ENCODE data around the gene KIF16B.
A peak's percentile ranks its signal among the peaks of the same experiment; 100 is the strongest.

The KIF16B gene, protein sequence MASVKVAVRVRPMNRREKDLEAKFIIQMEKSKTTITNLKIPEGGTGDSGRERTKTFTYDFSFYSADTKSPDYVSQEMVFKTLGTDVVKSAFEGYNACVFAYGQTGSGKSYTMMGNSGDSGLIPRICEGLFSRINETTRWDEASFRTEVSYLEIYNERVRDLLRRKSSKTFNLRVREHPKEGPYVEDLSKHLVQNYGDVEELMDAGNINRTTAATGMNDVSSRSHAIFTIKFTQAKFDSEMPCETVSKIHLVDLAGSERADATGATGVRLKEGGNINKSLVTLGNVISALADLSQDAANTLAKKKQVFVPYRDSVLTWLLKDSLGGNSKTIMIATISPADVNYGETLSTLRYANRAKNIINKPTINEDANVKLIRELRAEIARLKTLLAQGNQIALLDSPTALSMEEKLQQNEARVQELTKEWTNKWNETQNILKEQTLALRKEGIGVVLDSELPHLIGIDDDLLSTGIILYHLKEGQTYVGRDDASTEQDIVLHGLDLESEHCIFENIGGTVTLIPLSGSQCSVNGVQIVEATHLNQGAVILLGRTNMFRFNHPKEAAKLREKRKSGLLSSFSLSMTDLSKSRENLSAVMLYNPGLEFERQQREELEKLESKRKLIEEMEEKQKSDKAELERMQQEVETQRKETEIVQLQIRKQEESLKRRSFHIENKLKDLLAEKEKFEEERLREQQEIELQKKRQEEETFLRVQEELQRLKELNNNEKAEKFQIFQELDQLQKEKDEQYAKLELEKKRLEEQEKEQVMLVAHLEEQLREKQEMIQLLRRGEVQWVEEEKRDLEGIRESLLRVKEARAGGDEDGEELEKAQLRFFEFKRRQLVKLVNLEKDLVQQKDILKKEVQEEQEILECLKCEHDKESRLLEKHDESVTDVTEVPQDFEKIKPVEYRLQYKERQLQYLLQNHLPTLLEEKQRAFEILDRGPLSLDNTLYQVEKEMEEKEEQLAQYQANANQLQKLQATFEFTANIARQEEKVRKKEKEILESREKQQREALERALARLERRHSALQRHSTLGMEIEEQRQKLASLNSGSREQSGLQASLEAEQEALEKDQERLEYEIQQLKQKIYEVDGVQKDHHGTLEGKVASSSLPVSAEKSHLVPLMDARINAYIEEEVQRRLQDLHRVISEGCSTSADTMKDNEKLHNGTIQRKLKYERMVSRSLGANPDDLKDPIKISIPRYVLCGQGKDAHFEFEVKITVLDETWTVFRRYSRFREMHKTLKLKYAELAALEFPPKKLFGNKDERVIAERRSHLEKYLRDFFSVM (N-terminal part only)

DNA sequence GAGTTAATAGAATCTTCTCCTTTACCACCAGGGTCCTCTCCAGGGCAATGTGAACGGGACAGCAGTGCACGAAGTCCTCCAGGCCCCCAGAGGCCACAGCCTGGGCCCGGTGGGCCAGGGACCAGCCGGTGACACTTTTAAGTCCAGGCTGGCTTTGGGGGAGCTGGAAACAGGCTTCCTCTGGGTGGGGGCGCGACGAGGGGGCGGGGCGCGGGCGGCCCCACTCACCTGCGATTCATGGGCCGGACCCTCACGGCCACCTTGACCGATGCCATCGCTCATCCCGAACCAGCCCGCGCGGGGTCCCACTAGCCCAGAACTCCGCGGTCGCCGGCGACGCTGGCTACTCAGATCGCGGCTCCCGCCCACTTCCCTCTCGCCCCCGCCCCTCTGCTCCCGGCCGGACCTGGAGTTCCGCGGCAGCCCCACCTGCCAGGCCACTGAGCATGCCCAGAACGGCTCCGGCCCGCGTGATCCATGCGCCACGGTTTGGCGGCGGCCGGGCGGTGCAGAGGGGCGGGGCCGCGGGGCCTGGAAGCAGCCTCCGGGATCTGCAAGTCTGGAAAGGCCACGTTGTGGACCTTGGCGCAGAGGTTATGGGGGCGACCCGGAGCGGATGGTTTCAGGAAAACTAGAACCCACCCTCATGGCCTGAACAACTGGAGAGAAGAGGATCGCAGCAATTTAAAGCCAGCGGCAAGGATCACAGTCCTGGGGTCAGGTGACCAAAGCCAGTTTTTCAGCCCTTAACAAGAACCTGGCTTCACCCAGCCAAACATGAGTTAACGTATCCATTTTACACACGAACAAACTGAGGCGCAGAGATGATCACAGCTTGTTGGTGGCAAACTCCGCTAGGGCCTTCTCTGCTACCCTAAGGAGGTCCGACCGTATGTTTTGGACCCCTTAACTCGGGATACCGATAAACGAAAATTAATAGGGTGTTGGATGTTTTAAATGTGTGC is at the start of gene KIF16B:
Gene KIF16B (minus strand): TSS at position 448 of the 965 bp plus-strand sequence. CDS start 173 bp downstream, at position 275.
- peak within 1 kb of the TSS; percentile 69 for H3K4me3 ChIP-seq (ENCODE audit: low read depth, low read length)

DNA sequence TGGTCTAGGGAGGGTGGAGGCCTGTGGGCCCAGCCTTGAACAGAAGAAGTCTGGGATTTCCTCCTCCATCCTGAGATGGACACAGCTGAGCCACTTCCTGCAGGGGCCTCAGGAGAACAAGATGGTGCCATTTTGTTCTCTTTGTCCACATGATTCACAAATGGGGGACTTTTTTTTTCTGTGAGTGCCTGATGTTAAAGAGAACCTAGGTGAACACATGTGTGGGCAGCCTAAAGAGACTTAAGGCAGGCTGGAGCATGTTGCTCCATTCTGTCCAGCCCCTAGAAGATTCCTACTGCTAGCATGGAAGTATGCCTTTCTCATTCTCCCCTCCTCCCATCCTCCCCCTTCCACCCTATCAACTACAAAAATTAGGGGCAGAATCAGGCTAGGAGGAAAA is 49.3 kb upstream of the KIF16B start:
- no peak overlapping the region for H3K4me3 ChIP-seq (ENCODE audit: low read depth, low read length)

- no peak overlapping the region for H3K4me3 ChIP-seq (ENCODE audit: low read depth, low read length)
These were observed 48.3 kb upstream of the KIF16B start for GRCh38 chr20:16621435-16622141.

GRCh38 chr20:16620961-16621360 is 47.7 kb upstream of the KIF16B start:
- H3K4me3 ChIP-seq (ENCODE audit: low read depth, low read length), result no peak overlapping the region

DNA sequence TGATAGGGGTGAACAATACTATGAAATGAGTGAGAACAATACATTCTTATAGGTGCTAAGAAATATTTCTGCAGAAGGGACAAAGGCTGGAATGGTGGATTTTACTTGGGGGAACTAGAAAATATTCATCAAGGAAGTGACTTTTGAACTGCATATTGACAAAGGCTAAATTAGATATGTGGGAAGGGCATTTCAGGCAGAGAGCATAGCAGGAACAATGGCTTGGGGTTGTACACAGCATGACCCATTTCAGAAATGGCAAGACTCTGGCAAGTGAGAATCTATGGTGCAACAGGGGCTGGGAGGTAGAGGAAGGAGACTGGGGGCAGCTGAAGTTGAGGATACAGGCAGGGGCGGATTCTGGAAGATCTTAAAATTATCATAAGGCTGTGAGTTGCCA is 46.7 kb upstream of the KIF16B start:
- no peak overlapping the region for H3K4me3 ChIP-seq (ENCODE audit: low read depth, low read length)

- no peak overlapping the region for H3K4me3 ChIP-seq (ENCODE audit: low read depth, low read length)
These were observed 43.8 kb upstream of the KIF16B start for GRCh38 chr20:16617056-16617455.

- H3K4me3 ChIP-seq (ENCODE audit: low read depth, low read length), result no peak overlapping the region
These were observed 43.1 kb upstream of the KIF16B start for GRCh38 chr20:16616317-16616716.

GRCh38 chr20:16615199-16615598 is 42.0 kb upstream of the KIF16B start:
- H3K4me3 ChIP-seq (ENCODE audit: low read depth, low read length), result no peak overlapping the region

- H3K4me3 ChIP-seq (ENCODE audit: low read depth, low read length), result no peak overlapping the region
These were observed 40.7 kb upstream of the KIF16B start for GRCh38 chr20:16613954-16614353.

DNA sequence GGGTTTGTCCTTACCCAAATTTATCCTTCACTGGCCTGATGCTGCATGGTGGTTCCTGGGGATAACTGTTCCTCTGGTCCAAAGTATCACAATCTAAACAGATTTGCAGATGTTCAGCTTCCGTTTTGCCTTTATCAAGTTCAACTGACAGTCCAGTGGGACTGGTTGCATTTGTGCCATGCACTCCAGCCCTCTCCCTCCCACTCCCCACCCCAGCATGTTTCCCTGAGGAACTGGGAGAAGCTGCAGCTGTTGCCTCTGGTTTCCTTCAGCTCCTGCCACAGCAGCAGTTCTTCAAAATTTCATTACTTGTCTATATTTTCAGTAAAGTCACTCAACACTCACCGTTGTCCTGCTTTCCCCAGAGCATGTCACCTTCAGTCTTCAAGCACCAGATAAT is 39.5 kb upstream of the KIF16B start:
- H3K4me3 ChIP-seq (ENCODE audit: low read depth, low read length), result no peak overlapping the region

DNA sequence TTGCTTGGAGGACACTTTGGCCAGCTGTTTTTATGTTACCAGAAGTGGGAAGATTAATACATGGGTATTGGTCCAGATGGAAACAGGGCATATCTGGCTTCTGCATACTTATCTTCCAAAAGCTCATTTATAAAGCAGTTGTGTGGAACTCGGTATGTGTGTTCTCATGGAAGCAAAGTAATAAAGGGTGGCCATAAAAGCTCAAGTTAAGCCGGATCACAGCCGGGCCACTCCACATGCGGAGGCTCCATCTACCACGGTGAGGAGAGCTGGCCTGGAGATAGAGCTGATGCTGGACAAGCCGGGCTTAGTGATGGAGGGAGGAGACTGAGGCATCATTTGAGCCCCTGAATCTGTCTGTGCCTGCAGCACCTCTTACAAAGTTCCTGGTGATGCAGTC is 38.6 kb upstream of the KIF16B start:
- H3K4me3 ChIP-seq (ENCODE audit: low read depth, low read length), result no peak overlapping the region

- no peak overlapping the region for H3K4me3 ChIP-seq (ENCODE audit: low read depth, low read length)
These were observed 35.8 kb upstream of the KIF16B start for GRCh38 chr20:16609066-16609465.

DNA sequence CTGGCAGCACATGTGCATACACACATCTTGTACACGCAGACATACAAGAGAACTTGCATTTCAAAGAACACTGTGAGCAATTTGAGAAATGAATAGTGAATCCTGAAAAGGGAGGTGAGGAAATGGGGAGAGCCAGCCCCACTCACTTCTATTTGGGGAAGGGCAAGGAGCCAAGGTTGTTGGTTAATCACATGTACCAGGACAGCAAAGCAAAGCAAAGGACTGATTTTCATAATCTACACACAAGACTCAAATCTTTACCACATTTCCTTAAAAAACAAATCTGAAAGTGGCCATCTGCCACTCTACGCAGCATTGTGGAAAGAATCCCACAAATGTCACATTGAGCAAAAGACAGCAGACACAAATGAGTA is 35.0 kb upstream of the KIF16B start:
- no peak overlapping the region for H3K4me3 ChIP-seq (ENCODE audit: low read depth, low read length)

DNA sequence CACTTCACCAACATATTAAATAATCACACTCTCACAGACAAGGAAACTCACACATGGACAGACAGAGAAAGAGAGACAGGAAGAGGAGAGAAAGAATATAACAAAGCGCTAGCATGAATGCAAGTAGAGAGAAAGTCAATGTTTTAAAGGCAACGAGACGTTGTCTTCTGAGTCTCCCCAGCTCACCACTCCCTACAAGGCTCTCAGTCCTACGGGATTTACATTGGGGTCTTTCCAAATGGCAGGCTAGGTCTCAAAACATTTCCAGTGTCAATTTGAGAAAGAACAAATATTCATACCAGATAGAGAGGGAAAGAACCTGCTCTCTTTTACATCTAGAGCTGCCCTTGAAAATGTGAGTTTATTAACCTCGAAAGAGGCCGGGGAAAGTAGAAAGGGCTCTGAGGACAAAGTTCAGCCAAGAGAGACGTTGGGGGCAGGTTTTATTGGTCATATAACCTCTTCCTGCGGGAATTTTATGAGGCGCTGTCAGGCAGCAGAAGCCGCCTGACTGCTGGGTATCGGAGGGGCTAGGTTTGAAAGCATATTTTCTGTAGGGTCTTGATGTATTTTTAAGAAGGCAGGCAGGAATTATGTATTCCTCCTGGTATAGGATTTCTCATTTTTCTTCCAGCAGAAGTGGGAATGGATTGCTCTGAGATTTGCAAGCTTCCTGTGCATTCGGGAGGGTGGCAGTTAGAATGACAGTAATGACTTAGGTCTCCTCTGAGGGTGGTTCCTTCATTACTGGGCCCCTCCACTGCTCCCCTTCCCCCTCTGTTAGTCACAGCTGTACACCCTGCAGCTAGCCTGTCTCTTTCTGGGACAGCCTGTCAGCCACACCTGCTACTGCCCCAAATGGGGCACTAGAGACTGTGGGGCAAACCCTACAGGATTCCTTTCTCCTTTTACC is 34.4 kb upstream of the KIF16B start:
- H3K4me3 ChIP-seq (ENCODE audit: low read depth, low read length), result no peak overlapping the region

DNA sequence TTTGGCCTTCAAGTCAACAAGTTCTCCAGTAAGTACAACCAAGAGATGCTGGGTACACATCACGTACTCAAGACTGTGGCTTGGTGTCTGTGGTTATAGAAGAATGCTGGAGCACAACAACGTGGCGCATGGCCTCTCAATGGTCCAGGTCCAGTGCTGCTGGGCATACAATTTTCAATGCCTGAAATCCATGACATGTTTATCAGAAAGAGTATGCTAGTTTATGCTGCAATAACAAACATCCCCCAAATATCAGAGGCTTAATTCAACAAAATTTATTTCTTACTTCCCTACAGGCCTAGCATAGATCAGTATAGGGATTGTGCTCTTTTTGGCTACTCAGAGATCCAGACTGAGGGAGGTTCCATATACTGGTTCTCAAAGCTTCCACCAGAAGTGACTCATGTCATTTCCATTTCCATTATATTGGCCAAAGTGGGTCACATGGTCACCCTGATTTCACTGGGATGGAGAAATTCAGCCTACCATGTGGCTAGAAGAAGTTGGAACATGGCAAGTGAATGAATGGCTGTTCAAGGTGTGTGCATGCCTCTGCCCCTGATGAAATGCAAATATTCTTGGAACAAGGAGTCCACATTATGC is 33.3 kb upstream of the KIF16B start:
- H3K4me3 ChIP-seq (ENCODE audit: low read depth, low read length), result no peak overlapping the region

DNA sequence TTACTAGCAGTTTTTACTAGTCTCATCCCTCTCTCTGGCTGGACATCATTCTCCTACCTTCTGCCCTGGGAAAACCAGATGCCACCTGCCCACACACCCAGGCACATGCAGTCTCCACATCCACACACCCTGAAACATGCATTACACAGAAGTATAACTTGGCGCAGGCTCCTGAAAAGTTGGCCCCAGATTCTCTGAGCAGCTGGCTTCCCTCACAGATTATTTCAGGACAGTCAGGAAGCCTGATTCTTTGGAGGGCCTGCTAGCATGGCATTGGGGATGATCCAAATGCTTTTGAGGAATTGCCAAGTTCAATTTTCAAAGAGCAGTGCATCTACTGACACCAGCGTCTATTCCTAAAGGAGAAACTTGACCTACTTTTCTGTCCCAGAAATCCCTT is 27.8 kb upstream of the KIF16B start:
- no peak overlapping the region for H3K4me3 ChIP-seq (ENCODE audit: low read depth, low read length)

DNA sequence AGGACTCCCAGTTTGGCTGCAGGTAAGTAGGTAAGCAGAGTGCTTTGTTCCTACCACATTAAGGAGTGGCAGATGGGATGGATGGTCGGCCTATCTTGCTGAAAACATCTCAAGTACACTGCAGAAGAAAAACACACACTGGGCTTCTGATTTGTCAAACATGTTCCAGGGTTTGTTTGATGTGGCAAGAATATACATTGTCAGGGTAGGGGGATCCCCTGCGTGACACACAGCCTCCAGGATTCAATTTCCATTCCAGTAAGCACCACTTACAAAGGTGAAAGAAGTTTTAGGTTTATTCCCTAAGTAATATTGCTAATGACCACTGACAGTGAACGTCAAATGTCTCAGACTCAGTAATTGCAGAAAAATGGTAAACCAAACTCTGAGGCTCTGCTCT is 26.0 kb upstream of the KIF16B start:
- no peak overlapping the region for H3K4me3 ChIP-seq (ENCODE audit: low read depth, low read length)

DNA sequence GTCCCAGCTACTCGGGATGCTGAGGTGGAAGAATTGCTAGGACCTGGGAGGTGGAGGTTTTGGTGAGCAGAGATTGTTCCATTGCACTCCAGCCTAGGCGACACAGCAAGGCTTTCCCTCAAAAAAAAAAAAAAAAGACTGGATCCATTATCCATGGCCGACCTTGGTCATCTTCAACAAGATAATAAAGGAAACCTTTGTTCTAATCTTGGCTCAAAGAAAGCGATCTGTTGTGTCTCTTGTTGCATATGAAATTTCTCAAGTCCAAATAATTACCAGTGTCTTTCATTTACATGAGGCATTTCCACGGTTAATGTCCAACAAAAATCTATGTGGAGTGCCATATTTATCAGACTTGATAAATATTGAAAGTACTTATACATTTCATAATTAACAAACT is 23.7 kb upstream of the KIF16B start:
- no peak overlapping the region for H3K4me3 ChIP-seq (ENCODE audit: low read depth, low read length)

Measured in iPS-11a (cell line).